PC-9 (cell line): ENCODE data around the gene ARPC1B. TPM values are rescaled to one million over a fixed set of nuclear protein-coding genes. Genes with fewer than 3 reads are reported as not detected.

ENCODE experiments used
- BruUV-seq: library from RNA; stranded (reverse); fragments of 400-500 nt; replicated peaks from 2 replicates; lab custom pipeline; 2021; lab: Mats Ljungman, UMichigan
- CTCF ChIA-PET: fragments of 300-600 bp; sonication (Branson Sonifier 250); formaldehyde crosslinking; loops from one replicate; lab custom pipeline; 2022; ENCODE audit warnings: antibody characterized with exemption; lab: Charles Lee
- POLR2A ChIA-PET: fragments of 300-600 bp; sonication (Branson Sonifier 250); formaldehyde crosslinking; loops from one replicate; lab custom pipeline; 2022; ENCODE audit warnings: antibody characterized with exemption; ENCODE audit not compliant: unreplicated experiment; lab: Charles Lee
- DNase-seq, 2 experiments: peaks; one replicate each; pipeline versions ENCODE4 v3.0.0 to v3.0.0-alpha.2; 2015 to 2022; ENCODE audit warnings: mixed read lengths in 1 of 2
- H2AFZ ChIP-seq: fragments of 200-600 bp; sonication (generic); 2 replicates; pipeline ENCODE4 v1.8.1; 2017; ENCODE audit warnings: antibody characterized with exemption
- H3F3A ChIP-seq: fragments of 200-600 bp; sonication (generic); 2 replicates; pipeline ENCODE4 v1.8.1; 2017; ENCODE audit warnings: antibody characterized with exemption, mild to moderate bottlenecking, low read depth; ENCODE audit not compliant: insufficient read depth
- H3K27ac ChIP-seq: fragments of 200-600 bp; sonication (generic); 2 replicates; pipeline ENCODE4 v1.6.1; 2016; ENCODE audit warnings: mixed run types
- H3K27me3 ChIP-seq: fragments of 200-600 bp; sonication (generic); 2 replicates; pipeline ENCODE4 v1.6.1; 2016; ENCODE audit warnings: low read depth, mixed run types; ENCODE audit not compliant: insufficient read depth
- H3K36me3 ChIP-seq: fragments of 200-600 bp; sonication (generic); 2 replicates; pipeline ENCODE4 v1.6.1; 2016; ENCODE audit warnings: low read depth, mixed run types
- H3K4me1 ChIP-seq: fragments of 200-600 bp; sonication (generic); replicated peaks from 2 replicates; pipeline ENCODE4 v1.6.1; 2016; ENCODE audit warnings: mixed run types; ENCODE audit not compliant: insufficient read depth
- H3K4me2 ChIP-seq: fragments of 200-600 bp; sonication (generic); 2 replicates; pipeline ENCODE4 v1.6.1; 2017; ENCODE audit warnings: mixed run types
- H3K4me3 ChIP-seq: fragments of 200-600 bp; sonication (generic); 2 replicates; pipeline ENCODE4 v1.6.1; 2016; ENCODE audit warnings: mixed run types
- H3K79me2 ChIP-seq: fragments of 200-600 bp; sonication (generic); 2 replicates; pipeline ENCODE4 v1.6.1; 2017; ENCODE audit warnings: low read depth, mixed run types
- H3K9me2 ChIP-seq: fragments of 200-600 bp; sonication (generic); 2 replicates; pipeline ENCODE4 v1.8.1; 2017; ENCODE audit warnings: mild to moderate bottlenecking; ENCODE audit not compliant: insufficient read depth
- H3K9me3 ChIP-seq: fragments of 200-600 bp; sonication (generic); 2 replicates; pipeline ENCODE4 v1.8.1; 2016; ENCODE audit warnings: low read depth; ENCODE audit not compliant: insufficient read depth
- H4K20me1 ChIP-seq: fragments of 200-600 bp; sonication (generic); 2 replicates; pipeline ENCODE4 v1.8.1; 2017; ENCODE audit not compliant: insufficient read depth
- EZH2 ChIP-seq: fragments of 200-600 bp; sonication (generic); IDR thresholded peaks from 2 replicates; pipeline ENCODE4 v1.8.0; 2017; ENCODE audit warnings: antibody characterized with exemption, low read depth
- intact Hi-C: fragments of 100-400 bp; cut with micrococcal nuclease; formaldehyde crosslinking; loops from one replicate; pipeline ENCODE4 v1.10.0; 2022; ENCODE audit not compliant: unreplicated experiment
- total RNA-seq: library from RNA; stranded (reverse); gene quantifications from 2 replicates; pipeline ENCODE4 v1.2.3, GENCODE V29; 2021
- TF ChIP-seq, protein P1 (sequence below): fragments of 200-600 bp; sonication (generic); conservative IDR thresholded peaks from 2 replicates; pipeline ENCODE4 v1.6.1; 2017; ENCODE audit warnings: mixed run types, antibody characterized with exemption, mild to moderate bottlenecking, moderate library complexity

Gene ARPC1B
- total RNA-seq, 1 experiment from 2014 or later, result 276 TPM

GRCh38 chr7:99403764-99404163 lies 29.2 kb downstream of the ARPC1B start:
- Histone ChIP-seq H3K4me2 (no peak overlapping the region), H3F3A (peaks cover 20% of the 10 kb centered on the region), H3K9me3 (no peaks in the 10 kb centered on the region), H3K9me2 (no peaks in the 10 kb centered on the region), H3K4me3 (no peak overlapping the region), H4K20me1 (peaks cover 57% of the 10 kb centered on the region), H2AFZ (no peak overlapping the region), H3K79me2 (peaks cover 48% of the 10 kb centered on the region), H3K27ac (no peak overlapping the region), H3K4me1 (peaks cover 13% of the 10 kb centered on the region), H3K27me3 (no peaks in the 10 kb centered on the region), H3K36me3 (peaks cover 20% of the 10 kb centered on the region)
- intact Hi-C loops, result no loop called here
- POLR2A ChIA-PET, result no interaction called here
- CTCF ChIA-PET, result no interaction called here
- BruUV-seq, result no TSS peak
- TF ChIP-seq, protein P1, sequence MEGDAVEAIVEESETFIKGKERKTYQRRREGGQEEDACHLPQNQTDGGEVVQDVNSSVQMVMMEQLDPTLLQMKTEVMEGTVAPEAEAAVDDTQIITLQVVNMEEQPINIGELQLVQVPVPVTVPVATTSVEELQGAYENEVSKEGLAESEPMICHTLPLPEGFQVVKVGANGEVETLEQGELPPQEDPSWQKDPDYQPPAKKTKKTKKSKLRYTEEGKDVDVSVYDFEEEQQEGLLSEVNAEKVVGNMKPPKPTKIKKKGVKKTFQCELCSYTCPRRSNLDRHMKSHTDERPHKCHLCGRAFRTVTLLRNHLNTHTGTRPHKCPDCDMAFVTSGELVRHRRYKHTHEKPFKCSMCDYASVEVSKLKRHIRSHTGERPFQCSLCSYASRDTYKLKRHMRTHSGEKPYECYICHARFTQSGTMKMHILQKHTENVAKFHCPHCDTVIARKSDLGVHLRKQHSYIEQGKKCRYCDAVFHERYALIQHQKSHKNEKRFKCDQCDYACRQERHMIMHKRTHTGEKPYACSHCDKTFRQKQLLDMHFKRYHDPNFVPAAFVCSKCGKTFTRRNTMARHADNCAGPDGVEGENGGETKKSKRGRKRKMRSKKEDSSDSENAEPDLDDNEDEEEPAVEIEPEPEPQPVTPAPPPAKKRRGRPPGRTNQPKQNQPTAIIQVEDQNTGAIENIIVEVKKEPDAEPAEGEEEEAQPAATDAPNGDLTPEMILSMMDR, result no peak
- TF ChIP-seq EZH2, result no peak
- DNase-seq, result no peak

DNA sequence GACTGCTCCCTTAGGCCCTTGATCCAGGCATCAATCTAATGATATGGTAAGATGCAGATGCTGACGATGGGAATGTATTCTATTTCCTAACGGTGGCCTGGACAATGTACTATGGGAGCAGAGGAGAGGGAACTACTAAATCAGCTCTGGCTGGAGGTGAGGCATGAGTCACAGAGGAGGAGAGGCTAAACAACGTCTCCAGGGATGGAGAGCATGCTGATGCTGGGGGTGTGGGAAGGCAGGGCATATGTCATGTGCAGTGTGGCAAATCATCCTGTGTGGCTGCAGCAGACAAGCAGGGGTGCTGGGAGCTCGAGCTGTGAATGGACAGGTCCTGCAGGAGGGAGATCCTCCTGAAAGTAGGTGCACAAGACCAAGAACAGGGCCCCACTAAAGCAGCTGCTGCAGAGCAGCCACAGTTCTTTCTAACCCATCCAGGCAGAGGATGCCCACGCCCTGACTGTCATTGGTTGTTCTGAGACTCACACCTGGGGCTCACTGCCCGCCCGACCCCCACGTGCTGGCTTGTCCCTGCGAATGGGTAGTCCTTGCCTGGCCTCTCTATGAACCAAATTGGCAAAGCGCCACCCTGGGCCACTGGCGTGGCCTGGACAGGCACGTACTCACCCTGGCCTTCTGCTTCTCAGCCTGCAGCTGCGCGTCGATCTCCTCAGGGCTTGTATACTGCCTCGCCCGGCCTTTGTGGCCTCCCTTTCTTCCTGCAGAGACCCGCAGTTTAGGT lies 29.9 kb downstream of the ARPC1B start:
- Histone ChIP-seq H3K9me2 (no peaks in the 10 kb centered on the region), H3F3A (peaks cover 26% of the 10 kb centered on the region), H3K4me2 (no peak overlapping the region), H3K27me3 (no peaks in the 10 kb centered on the region), H3K4me3 (no peak overlapping the region), H3K36me3 (peaks cover 14% of the 10 kb centered on the region), H3K4me1 (peaks cover 13% of the 10 kb centered on the region), H3K9me3 (no peaks in the 10 kb centered on the region), H3K27ac (no peak overlapping the region), H2AFZ (no peak overlapping the region), H4K20me1 (peaks cover 54% of the 10 kb centered on the region), H3K79me2 (peaks cover 54% of the 10 kb centered on the region)
- POLR2A ChIA-PET, result no interaction called here
- no peak for DNase-seq
- no TSS peak for BruUV-seq
- TF ChIP-seq, protein P1, result no peak
- TF ChIP-seq EZH2, result no peak
- intact Hi-C loops, result no loop called here
- CTCF ChIA-PET, result no interaction called here

DNA sequence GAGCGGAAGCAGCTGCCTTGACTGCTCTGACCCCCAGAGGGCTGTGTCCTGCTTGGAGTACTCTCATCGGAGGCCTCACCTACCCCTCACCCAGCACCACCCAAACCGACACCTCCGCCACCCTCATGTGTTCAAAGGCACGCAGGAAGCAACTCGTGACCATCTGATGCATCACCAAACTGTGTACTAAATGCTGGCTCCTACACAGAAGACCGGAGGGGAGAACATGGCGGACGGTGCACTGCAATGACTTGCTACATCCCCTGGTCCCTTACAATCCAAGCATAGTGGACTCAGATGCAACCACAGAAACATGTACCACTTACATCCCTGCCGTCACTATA lies 30.4 kb downstream of the ARPC1B start:
- H3F3A ChIP-seq, result peaks cover 23% of the 10 kb centered on the region
- no peak overlapping the region for H3K4me3 ChIP-seq
- peaks cover 10% of the 10 kb centered on the region for H3K36me3 ChIP-seq
- intact Hi-C loops, result no loop called here
- H3K9me2 ChIP-seq, result no peaks in the 10 kb centered on the region
- no peak overlapping the region for H3K27ac ChIP-seq
- POLR2A ChIA-PET, result no interaction called here
- H3K4me1 ChIP-seq, result peaks cover 15% of the 10 kb centered on the region
- CTCF ChIA-PET, result no interaction called here
- no TSS peak for BruUV-seq
- no peak overlapping the region for H3K4me2 ChIP-seq
- H3K27me3 ChIP-seq, result no peaks in the 10 kb centered on the region
- peaks cover 60% of the 10 kb centered on the region for H3K79me2 ChIP-seq
- no peaks in the 10 kb centered on the region for H3K9me3 ChIP-seq
- peaks cover 57% of the 10 kb centered on the region for H4K20me1 ChIP-seq
- no peak for DNase-seq
- no peak for TF ChIP-seq EZH2
- TF ChIP-seq, protein P1, result no peak
- no peak overlapping the region for H2AFZ ChIP-seq
